Peyer's patch (tissue), 4 donors: ENCODE measurements around the gene ICE2. TPM values are rescaled to one million over a fixed set of nuclear protein-coding genes. Genes with fewer than 3 reads are reported as not detected.
"Not testable (repeated sequence)": the region's sequence is repeated elsewhere in the genome, so short reads cannot be mapped to it uniquely, and the experiment has no call there.

Experiments
- DNase-seq, 3 donors: peaks; one replicate each; pipeline ENCODE4 v3.0.0-alpha.2; 2017 to 2019
- H3K27ac ChIP-seq, 4 donors: fragments of 200-600 bp; sonication (generic); one replicate each; pipeline ENCODE4 v1.5.1; 2016 to 2019
- H3K27me3 ChIP-seq, 2 donors: fragments of 200-600 bp; sonication (generic); one replicate each; pipeline ENCODE4 v1.5.1; 2019
- H3K36me3 ChIP-seq, 3 donors: fragments of 200-600 bp; sonication (generic); one replicate each; pipeline ENCODE4 v1.5.1; 2016 to 2019
- H3K4me1 ChIP-seq, 4 donors: fragments of 200-600 bp; sonication (generic); one replicate each; pipeline ENCODE4 v1.5.1; 2016 to 2019
- H3K4me3 ChIP-seq, 4 donors: fragments of 200-600 bp; sonication (generic); 1 replicate in 3 of 4; 2 replicates in 1 of 4; pipeline ENCODE4 v1.5.1; 2016 to 2019; ENCODE audit warnings: mild to moderate bottlenecking in 1 of 4
- H3K9me3 ChIP-seq, 4 donors: fragments of 200-600 bp; sonication (generic); one replicate each; pipeline ENCODE4 v1.5.1; 2016 to 2019; ENCODE audit warnings: mild to moderate bottlenecking in 1 of 4
- POLR2A ChIP-seq, 2 donors: fragments of 450-650 bp; IDR thresholded peaks; one replicate each; pipeline ENCODE4 v1.5.1; 2017; ENCODE audit warnings: antibody characterized with exemption in 2 of 2, mild to moderate bottlenecking in 2 of 2, moderate library complexity in 2 of 2
- total RNA-seq, 4 donors: library from RNA; depleted of rRNA; stranded (reverse); fragments of >200 nt; gene quantifications; one replicate each; pipeline ENCODE4 v1.1.0, GENCODE V29; 2016
- TF ChIP-seq, protein P1 (sequence below), 6 experiments: fragments of 450-650 bp in 4 of 6; fragments of 200-600 bp in 2 of 6; sonication (generic) in 1 of 6; IDR thresholded peaks; one replicate each; pipeline ENCODE4 v1.5.1; 2017 to 2019; ENCODE audit warnings: antibody characterized with exemption in 6 of 6, mild to moderate bottlenecking in 3 of 6, moderate library complexity in 1 of 6

Gene ICE2
- total RNA-seq, 4 donors from 2014 or later, result 14.7 to 27.2 (median 19.6) TPM

- Histone ChIP-seq H3K36me3 (no peaks in the 10 kb centered on the region), H3K4me1 (peaks cover 0 to 9% (median 3%) of the 10 kb centered on the region in 4 donors), H3K27me3 (no peaks in the 10 kb centered on the region), H3K4me3 (no peak overlapping the region), H3K9me3 (no peaks in the 10 kb centered on the region), H3K27ac (no peak overlapping the region)
- TF ChIP-seq, protein P1, sequence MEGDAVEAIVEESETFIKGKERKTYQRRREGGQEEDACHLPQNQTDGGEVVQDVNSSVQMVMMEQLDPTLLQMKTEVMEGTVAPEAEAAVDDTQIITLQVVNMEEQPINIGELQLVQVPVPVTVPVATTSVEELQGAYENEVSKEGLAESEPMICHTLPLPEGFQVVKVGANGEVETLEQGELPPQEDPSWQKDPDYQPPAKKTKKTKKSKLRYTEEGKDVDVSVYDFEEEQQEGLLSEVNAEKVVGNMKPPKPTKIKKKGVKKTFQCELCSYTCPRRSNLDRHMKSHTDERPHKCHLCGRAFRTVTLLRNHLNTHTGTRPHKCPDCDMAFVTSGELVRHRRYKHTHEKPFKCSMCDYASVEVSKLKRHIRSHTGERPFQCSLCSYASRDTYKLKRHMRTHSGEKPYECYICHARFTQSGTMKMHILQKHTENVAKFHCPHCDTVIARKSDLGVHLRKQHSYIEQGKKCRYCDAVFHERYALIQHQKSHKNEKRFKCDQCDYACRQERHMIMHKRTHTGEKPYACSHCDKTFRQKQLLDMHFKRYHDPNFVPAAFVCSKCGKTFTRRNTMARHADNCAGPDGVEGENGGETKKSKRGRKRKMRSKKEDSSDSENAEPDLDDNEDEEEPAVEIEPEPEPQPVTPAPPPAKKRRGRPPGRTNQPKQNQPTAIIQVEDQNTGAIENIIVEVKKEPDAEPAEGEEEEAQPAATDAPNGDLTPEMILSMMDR (IDR thresholded peaks at IDR 0.05), result no peak
- no peak for TF ChIP-seq POLR2A (IDR thresholded peaks at IDR 0.05)
- no peak for DNase-seq
These were observed 65.6 kb downstream of the ICE2 start for GRCh38 chr15:60413231-60413824.

DNA sequence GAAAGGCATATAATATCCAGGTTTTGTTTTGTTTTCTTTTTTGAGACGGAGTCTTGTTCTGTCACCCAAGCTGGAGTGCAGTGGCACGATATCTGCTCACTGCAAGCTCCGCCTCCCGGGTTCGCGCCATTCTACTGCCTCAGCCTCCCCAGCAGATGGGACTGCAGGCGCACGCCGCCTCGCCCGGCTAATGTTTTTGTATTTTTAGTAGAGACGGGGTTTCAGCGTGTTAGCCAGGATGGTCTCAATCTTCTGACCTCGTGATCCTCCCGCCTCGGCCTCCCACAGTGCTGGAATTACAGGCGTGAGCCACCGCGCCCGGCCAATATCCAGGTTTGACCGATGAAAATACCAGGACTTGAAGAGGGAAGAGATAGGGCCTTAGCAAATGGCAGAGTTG lies 66.1 kb downstream of the ICE2 start:
- not testable (repeated sequence) for H3K27me3 ChIP-seq, H3K9me3 ChIP-seq, H3K4me3 ChIP-seq, DNase-seq, H3K36me3 ChIP-seq, H3K27ac ChIP-seq
- peaks cover 0 to 13% (median 3%) of the 10 kb centered on the region in 4 donors for H3K4me1 ChIP-seq

- H3K27me3 ChIP-seq, result no peaks in the 10 kb centered on the region
- H3K36me3 ChIP-seq, result no peaks in the 10 kb centered on the region
- TF ChIP-seq, protein P1 (IDR thresholded peaks at IDR 0.05), result no peak
- no peak for TF ChIP-seq POLR2A (IDR thresholded peaks at IDR 0.05)
- no peak for DNase-seq
- no peak overlapping the region for H3K4me3 ChIP-seq
- H3K9me3 ChIP-seq, result no peaks in the 10 kb centered on the region
- peaks cover 0 to 14% (median 3%) of the 10 kb centered on the region in 4 donors for H3K4me1 ChIP-seq
- no peak overlapping the region for H3K27ac ChIP-seq
These were observed 67.0 kb downstream of the ICE2 start for GRCh38 chr15:60411774-60412425.

DNA sequence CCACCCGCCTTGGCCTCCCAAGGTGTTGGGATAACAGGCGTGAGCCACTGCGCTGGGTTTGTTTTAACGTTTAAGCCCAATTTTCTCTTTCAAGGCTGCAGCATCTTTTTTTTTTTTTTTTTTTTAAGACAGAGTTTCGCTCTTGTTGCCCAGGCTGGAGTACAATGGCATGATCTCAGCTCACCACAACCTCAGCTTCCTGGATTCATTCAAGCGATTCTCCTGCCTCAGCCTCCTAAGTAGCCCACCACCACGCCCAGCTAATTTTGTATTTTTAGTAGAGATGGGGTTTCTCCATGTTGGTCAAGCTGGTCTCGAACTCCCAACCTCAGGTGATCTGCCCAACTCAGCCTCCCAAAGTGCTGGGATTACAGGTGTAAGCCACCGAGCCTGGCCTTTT lies 68.6 kb downstream of the ICE2 start:
- not testable (repeated sequence) for H3K9me3 ChIP-seq, DNase-seq, H3K4me3 ChIP-seq, H3K36me3 ChIP-seq, H3K27me3 ChIP-seq, H3K27ac ChIP-seq
- peaks cover 0 to 14% (median 3%) of the 10 kb centered on the region in 4 donors for H3K4me1 ChIP-seq

DNA sequence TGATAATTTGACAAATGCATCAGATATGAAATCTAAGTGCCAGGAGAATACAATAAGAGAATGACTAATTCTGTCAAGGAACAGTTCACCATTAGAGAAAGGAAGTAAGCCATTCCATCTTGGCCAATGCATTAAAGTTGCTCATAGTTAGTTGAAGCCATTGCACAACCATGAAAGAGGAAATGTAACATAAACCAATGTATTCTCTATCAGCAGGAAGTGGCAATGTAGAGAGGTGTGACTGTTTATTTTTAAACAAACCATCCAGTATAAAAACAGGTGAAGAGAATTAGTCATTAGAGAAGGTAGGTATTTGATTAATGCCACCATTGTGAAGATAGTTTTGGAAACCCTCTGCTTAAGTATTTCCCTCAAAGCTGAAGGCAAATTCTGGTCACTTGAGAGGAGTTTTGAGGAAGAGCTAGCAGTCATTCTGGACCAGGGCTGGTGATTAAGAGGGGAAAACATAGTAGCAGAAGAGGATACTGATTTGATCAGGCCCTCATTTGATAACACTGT lies 70.4 kb downstream of the ICE2 start:
- TF ChIP-seq, protein P1 (IDR thresholded peaks at IDR 0.05), result no peak
- TF ChIP-seq POLR2A (IDR thresholded peaks at IDR 0.05), result no peak
- no peak overlapping the region for H3K4me3 ChIP-seq
- no peaks in the 10 kb centered on the region for H3K9me3 ChIP-seq
- peaks cover 0 to 14% (median 3%) of the 10 kb centered on the region in 4 donors for H3K4me1 ChIP-seq
- H3K27me3 ChIP-seq, result no peaks in the 10 kb centered on the region
- H3K36me3 ChIP-seq, result no peaks in the 10 kb centered on the region
- H3K27ac ChIP-seq, result peak overlapping the region in 3 of 4 donors; percentile 48 to 87 (median 64)
- DNase-seq, result no peak

DNA sequence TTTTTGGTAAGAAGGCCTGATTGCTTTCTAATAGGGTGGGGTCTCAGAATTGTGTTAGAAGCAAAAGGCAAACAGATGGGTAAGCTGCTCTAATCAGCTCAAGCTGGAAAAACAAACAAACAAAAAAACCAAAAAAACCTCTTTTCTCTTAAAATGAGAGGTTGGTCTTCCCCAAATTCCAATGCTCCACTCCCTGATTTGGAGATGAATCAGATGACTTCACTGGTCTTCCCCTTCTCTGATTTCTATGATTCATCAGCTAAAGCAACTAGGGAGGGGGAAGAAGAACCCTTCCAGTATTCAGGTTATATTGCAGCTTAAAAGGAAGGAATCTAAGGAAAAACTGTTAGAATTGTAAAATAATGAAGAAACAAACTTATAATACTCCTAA lies 71.5 kb downstream of the ICE2 start:
- DNase-seq, result no peak
- Histone ChIP-seq H3K4me1 (peaks cover 0 to 23% (median 4%) of the 10 kb centered on the region in 4 donors), H3K27ac (no peak overlapping the region), H3K36me3 (no peaks in the 10 kb centered on the region), H3K9me3 (no peaks in the 10 kb centered on the region), H3K27me3 (no peaks in the 10 kb centered on the region), H3K4me3 (no peak overlapping the region)
- no peak for TF ChIP-seq POLR2A (IDR thresholded peaks at IDR 0.05)
- TF ChIP-seq, protein P1 (IDR thresholded peaks at IDR 0.05), result no peak
